Activated T-helper 17 cell treated with anti-CD3 and anti-CD28 coated beads, Interleukin-2, amount 50 U/mL, for 72 hours (primary cell): ENCODE data around the gene RTP1. TPM values are rescaled to one million over a fixed set of nuclear protein-coding genes. Genes with fewer than 3 reads are reported as not detected.
"Not testable (repeated sequence)": the region's sequence is repeated elsewhere in the genome, so short reads cannot be mapped to it uniquely, and the experiment has no call there.

ENCODE experiments used
- ATAC-seq: fragments of 150-1000 bp; cut with Tn5 transposase; replicated peaks from 2 replicates; pipeline ENCODE4 v1.10.0; 2021; ENCODE audit warnings: mild to moderate bottlenecking, moderate library complexity
- H3K27ac Mint-ChIP-seq: one replicate; pipeline ENCODE4 v1.8.0; 2022; ENCODE audit warnings: mixed read lengths
- H3K27me3 Mint-ChIP-seq: one replicate; pipeline ENCODE4 v1.8.0; 2022; ENCODE audit warnings: mixed read lengths
- H3K36me3 Mint-ChIP-seq: one replicate; pipeline ENCODE4 v1.8.0; 2022; ENCODE audit warnings: low read depth, mild to moderate bottlenecking, mixed read lengths
- H3K4me1 Mint-ChIP-seq: one replicate; pipeline ENCODE4 v1.8.0; 2022; ENCODE audit warnings: mixed read lengths
- H3K4me3 Mint-ChIP-seq: one replicate; pipeline ENCODE4 v1.8.0; 2022; ENCODE audit warnings: mild to moderate bottlenecking, mixed read lengths
- H3K9me3 Mint-ChIP-seq: one replicate; pipeline ENCODE4 v1.8.0; 2022; ENCODE audit warnings: mixed read lengths
- total RNA-seq, 2 donors: library from RNA; stranded (reverse); gene quantifications; one replicate each; pipeline ENCODE4 v1.2.3, GENCODE V29; 2022

RTP1 gene
- total RNA-seq, 2 donors from 2014 or later: not detected

GRCh38 chr3:187210545-187211327 is 13.4 kb downstream of the RTP1 start:
- ATAC-seq: no peak
- Mint-ChIP-seq H3K4me1 (no peaks in the 10 kb centered on the region), H3K27me3 (peaks cover 3% of the 10 kb centered on the region), H3K4me3 (no peak overlapping the region), H3K27ac (no peak overlapping the region), H3K9me3 (no peaks in the 10 kb centered on the region), H3K36me3 (no peaks in the 10 kb centered on the region)

- Mint-ChIP-seq H3K27me3 (peaks cover 3% of the 10 kb centered on the region), H3K4me3 (no peak overlapping the region), H3K9me3 (no peaks in the 10 kb centered on the region), H3K36me3 (no peaks in the 10 kb centered on the region), H3K4me1 (no peaks in the 10 kb centered on the region), H3K27ac (no peak overlapping the region)
- no peak for ATAC-seq
Observed at GRCh38 chr3:187211532-187212195, 14.4 kb downstream of the RTP1 start.

- Mint-ChIP-seq H3K4me1 (no peaks in the 10 kb centered on the region), H3K36me3 (no peaks in the 10 kb centered on the region), H3K27ac (no peak overlapping the region), H3K4me3 (no peak overlapping the region), H3K27me3 (peaks cover 3% of the 10 kb centered on the region), H3K9me3 (no peaks in the 10 kb centered on the region)
- ATAC-seq: no peak
Observed at GRCh38 chr3:187212196-187212545, 14.9 kb downstream of the RTP1 start.

DNA sequence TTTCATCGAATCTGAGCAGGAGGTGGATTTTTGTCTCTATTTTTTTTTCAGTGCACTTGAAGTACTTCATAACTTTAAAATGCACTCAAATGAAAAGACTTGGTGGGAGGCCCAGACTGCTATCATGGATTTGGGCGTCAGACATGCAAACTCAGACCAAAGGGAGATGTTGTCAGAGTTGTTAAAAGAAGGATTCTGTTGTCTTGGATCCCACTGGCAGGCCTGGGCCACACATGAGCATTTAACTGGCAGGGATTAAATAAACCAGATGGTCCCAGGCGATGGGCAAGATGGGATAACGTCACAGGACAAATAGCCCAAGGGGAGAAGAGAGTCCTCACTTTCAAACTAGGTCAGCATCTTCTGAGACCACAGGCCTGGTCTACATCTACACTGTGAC is 15.4 kb downstream of the RTP1 start:
- ATAC-seq: no peak
- Mint-ChIP-seq H3K4me1 (no peaks in the 10 kb centered on the region), H3K4me3 (no peak overlapping the region), H3K9me3 (no peaks in the 10 kb centered on the region), H3K27ac (no peak overlapping the region), H3K27me3 (peaks cover under 1% of the 10 kb centered on the region), H3K36me3 (no peaks in the 10 kb centered on the region)

DNA sequence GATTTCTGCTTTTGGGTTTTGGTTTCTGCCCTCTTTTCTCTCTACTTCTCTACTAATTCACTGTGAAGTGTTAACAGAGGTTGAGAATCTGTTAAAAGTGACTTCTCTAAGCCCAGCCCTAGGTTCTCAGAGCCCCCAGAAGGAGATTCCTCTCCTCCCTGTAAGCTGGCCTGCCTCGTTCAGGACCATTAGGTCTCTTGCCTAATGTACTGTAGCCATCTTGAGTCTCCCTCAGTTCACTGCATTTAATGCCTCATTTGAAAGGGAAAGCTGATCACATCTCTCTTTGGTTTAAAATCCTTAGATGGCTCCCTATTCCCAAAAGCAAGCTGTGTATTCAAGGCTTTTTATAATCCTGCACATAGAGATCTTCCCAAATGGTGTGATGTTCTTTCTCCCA is 16.3 kb downstream of the RTP1 start:
- Mint-ChIP-seq H3K9me3 (no peaks in the 10 kb centered on the region), H3K27me3 (peaks cover 2% of the 10 kb centered on the region), H3K27ac (no peak overlapping the region), H3K4me1 (no peaks in the 10 kb centered on the region), H3K4me3 (no peak overlapping the region), H3K36me3 (no peaks in the 10 kb centered on the region)
- ATAC-seq: no peak

- H3K4me1 Mint-ChIP-seq: no peaks in the 10 kb centered on the region
- H3K9me3 Mint-ChIP-seq: no peaks in the 10 kb centered on the region
- H3K36me3 Mint-ChIP-seq: no peaks in the 10 kb centered on the region
- H3K4me3 Mint-ChIP-seq: no peak overlapping the region
- H3K27me3 Mint-ChIP-seq: peaks cover 4% of the 10 kb centered on the region
- no peak for ATAC-seq
- H3K27ac Mint-ChIP-seq: no peak overlapping the region
Observed at GRCh38 chr3:187215460-187215859, 18.2 kb downstream of the RTP1 start.

DNA sequence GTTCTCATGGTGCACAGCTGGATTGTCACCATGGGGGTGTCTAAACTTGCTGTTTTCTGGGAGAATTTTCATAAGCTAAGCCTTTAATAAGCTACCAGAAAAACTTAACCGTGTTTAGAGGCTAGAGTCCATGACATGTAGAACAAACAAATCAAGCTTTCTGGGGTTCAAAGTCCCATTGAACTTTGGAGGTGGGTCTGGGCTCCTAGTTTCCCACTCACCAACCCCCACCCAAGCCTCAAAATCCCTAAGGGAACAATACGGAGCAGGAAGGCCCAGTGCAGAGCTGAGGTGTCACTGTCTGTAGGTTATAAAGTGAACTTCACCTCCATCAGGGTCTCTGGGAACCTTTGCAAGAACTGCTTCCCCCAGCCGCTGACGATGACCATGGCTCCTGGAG is 25.5 kb downstream of the RTP1 start:
- no peaks in the 10 kb centered on the region for H3K4me1 Mint-ChIP-seq
- no peaks in the 10 kb centered on the region for H3K36me3 Mint-ChIP-seq
- no peak overlapping the region for H3K4me3 Mint-ChIP-seq
- H3K9me3 Mint-ChIP-seq: no peaks in the 10 kb centered on the region
- H3K27me3 Mint-ChIP-seq: peaks cover 18% of the 10 kb centered on the region
- H3K27ac Mint-ChIP-seq: no peak overlapping the region
- no peak for ATAC-seq

DNA sequence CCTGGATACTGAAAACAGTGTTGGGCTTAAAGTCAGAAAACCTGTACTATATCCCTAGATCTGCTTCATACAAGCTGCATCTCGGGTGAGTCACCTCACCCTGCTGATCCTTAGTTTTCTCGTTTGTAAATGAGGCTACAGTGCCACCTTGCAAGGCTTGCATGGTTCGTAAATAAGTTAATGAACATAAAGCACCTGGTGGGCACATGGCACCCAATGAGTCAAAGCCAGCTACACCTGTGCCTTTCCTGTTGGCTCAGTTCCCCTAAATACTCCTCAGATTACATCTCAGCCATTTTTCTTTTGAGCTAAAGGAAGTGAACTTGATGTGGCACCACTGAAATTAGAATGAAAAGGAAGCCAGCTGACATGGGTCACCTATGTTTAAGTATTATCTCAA is 26.5 kb downstream of the RTP1 start:
- no peaks in the 10 kb centered on the region for H3K4me1 Mint-ChIP-seq
- no peak for ATAC-seq
- H3K27ac Mint-ChIP-seq: no peak overlapping the region
- H3K36me3 Mint-ChIP-seq: no peaks in the 10 kb centered on the region
- no peaks in the 10 kb centered on the region for H3K9me3 Mint-ChIP-seq
- H3K4me3 Mint-ChIP-seq: no peak overlapping the region
- peaks cover 19% of the 10 kb centered on the region for H3K27me3 Mint-ChIP-seq

GRCh38 chr3:187227658-187228258 is 30.5 kb downstream of the RTP1 start:
- H3K36me3 Mint-ChIP-seq: no peaks in the 10 kb centered on the region
- H3K27ac Mint-ChIP-seq: no peak overlapping the region
- no peaks in the 10 kb centered on the region for H3K9me3 Mint-ChIP-seq
- peaks cover 24% of the 10 kb centered on the region for H3K27me3 Mint-ChIP-seq
- no peak for ATAC-seq
- no peaks in the 10 kb centered on the region for H3K4me1 Mint-ChIP-seq
- no peak overlapping the region for H3K4me3 Mint-ChIP-seq

DNA sequence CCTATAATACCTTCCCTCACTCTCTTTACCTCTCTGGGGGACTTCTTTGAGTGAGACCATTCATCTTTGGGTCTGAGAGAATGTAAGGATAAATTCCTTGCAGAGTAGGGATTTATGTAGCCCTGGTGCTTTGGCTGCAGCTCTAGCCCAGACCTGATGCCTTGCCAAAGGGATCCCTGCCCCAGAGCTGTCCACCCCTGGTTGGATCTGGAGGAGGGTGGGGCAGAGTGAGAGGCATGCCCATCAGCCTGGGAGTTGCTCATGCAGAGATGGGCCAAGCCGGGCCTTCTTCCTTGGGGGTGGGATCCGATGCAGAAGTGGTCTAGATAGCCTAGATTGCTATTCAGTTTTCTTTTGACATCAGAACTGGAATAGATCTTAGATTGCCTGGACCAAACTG is 31.5 kb downstream of the RTP1 start:
- H3K9me3 Mint-ChIP-seq: no peaks in the 10 kb centered on the region
- peaks cover 24% of the 10 kb centered on the region for H3K27me3 Mint-ChIP-seq
- H3K36me3 Mint-ChIP-seq: no peaks in the 10 kb centered on the region
- no peaks in the 10 kb centered on the region for H3K4me1 Mint-ChIP-seq
- H3K27ac Mint-ChIP-seq: no peak overlapping the region
- no peak for ATAC-seq
- no peak overlapping the region for H3K4me3 Mint-ChIP-seq

GRCh38 chr3:187230011-187230410 is 32.7 kb downstream of the RTP1 start:
- H3K4me3 Mint-ChIP-seq: no peak overlapping the region
- no peaks in the 10 kb centered on the region for H3K36me3 Mint-ChIP-seq
- H3K4me1 Mint-ChIP-seq: no peaks in the 10 kb centered on the region
- H3K9me3 Mint-ChIP-seq: no peaks in the 10 kb centered on the region
- no peak for ATAC-seq
- peaks cover 24% of the 10 kb centered on the region for H3K27me3 Mint-ChIP-seq
- no peak overlapping the region for H3K27ac Mint-ChIP-seq

DNA sequence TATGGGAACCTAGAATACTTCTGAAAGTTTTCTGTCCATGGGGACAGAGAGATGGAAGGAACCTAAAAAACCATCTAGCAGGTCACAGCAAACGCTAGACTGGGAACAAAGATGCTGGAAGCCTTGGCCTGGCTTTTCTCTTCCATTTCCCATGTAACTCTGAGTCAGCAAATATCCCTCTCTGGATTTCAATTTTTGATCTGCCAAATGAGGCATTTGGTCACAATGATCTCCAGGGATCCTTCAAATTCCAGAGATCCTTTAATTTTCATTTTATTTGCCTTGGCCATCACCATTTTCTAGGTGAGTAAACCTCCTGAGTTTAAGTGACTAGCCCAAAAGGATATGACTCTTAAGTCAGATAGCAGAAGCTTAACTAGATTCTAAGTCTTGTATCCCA is 39.7 kb downstream of the RTP1 start:
- Mint-ChIP-seq H3K4me3 (no peak overlapping the region), H3K27ac (no peak overlapping the region), H3K27me3 (no peaks in the 10 kb centered on the region), H3K9me3 (peaks cover 6% of the 10 kb centered on the region), H3K36me3 (no peaks in the 10 kb centered on the region), H3K4me1 (no peaks in the 10 kb centered on the region)
- no peak for ATAC-seq

DNA sequence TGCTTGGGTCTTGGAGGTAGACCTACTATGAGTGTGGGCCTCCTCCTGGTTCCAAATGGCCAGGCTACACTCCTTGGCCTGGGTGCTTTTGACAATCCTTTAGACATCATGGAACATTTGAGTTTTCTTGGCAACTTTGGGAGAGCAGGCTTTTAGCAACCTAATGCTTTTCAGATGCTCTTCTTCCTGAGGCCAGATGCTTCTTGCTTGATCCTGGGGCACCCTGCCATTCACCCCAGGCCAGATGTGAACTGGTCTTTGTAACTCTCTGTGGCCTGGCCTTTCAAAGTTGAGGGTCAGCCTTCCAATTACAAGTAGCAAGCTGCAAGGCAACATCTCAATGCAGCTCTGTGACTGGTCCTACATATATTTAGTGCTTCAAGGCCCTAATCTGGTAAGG is 40.5 kb downstream of the RTP1 start:
- H3K9me3 Mint-ChIP-seq: peaks cover 6% of the 10 kb centered on the region
- no peak overlapping the region for H3K27ac Mint-ChIP-seq
- H3K36me3 Mint-ChIP-seq: no peaks in the 10 kb centered on the region
- no peak overlapping the region for H3K4me3 Mint-ChIP-seq
- H3K27me3 Mint-ChIP-seq: no peaks in the 10 kb centered on the region
- no peak for ATAC-seq
- H3K4me1 Mint-ChIP-seq: no peaks in the 10 kb centered on the region

DNA sequence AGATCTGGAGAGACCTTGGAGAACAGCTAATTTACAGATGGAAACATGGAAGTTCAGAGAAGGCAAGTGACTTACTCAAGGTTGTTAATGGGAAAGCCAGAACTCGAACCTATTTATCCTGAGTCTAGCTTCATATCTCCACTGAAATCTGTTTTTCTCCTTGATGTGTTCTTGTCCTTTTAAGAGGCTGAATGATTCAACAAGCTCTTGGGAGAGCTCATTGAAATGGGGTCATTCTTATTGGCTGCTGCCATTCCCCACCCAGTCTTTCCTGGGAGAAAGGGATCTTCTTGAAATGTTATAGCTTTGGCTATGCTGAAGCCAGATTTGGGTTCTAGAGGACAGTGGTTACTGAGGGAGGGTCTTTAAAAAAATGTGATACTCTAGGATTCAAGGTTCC is 41.0 kb downstream of the RTP1 start:
- H3K4me3 Mint-ChIP-seq: no peak overlapping the region

GRCh38 chr3:187238835-187239234 is 41.5 kb downstream of the RTP1 start:
- not testable (repeated sequence) for H3K36me3 Mint-ChIP-seq, ATAC-seq, H3K4me1 Mint-ChIP-seq, H3K27me3 Mint-ChIP-seq, H3K4me3 Mint-ChIP-seq, H3K27ac Mint-ChIP-seq, H3K9me3 Mint-ChIP-seq

More for the DNA sequence above, 41.0 kb downstream of the RTP1 start:
- no peaks in the 10 kb centered on the region for H3K36me3 Mint-ChIP-seq
- H3K27me3 Mint-ChIP-seq: no peaks in the 10 kb centered on the region
- peaks cover 6% of the 10 kb centered on the region for H3K9me3 Mint-ChIP-seq
- no peak for ATAC-seq
- no peaks in the 10 kb centered on the region for H3K4me1 Mint-ChIP-seq
- H3K27ac Mint-ChIP-seq: no peak overlapping the region
